HG02678 (cell line): ENCODE measurements around the gene TSC22D3.
"Not testable (repeated sequence)": the region's sequence is repeated elsewhere in the genome, so short reads cannot be mapped to it uniquely, and the experiment has no call there.

Source experiments
- ATAC-seq: cut with Tn5 transposase; IDR thresholded peaks from one replicate; pipeline ENCODE4 v1.9.1; 2021; ENCODE audit warnings: mild to moderate bottlenecking, moderate library complexity; ENCODE audit not compliant: unreplicated experiment

TSC22D3 gene

GRCh38 chrX:107713203-107713542 is 62.4 kb downstream of the TSC22D3 start:
- no peak for ATAC-seq

- ATAC-seq, result no peak
Measured at GRCh38 chrX:107712231-107713202, 63.1 kb downstream of the TSC22D3 start.

GRCh38 chrX:107711521-107712181 is 63.9 kb downstream of the TSC22D3 start:
- ATAC-seq, result no peak

- peak; percentile 91 for ATAC-seq
Measured at GRCh38 chrX:107710617-107711391, 64.8 kb downstream of the TSC22D3 start.

GRCh38 chrX:107709266-107709806 is 66.3 kb downstream of the TSC22D3 start:
- ATAC-seq, result peak; percentile 41

- ATAC-seq, result no peak
Measured at GRCh38 chrX:107708762-107709161, 66.8 kb downstream of the TSC22D3 start.

GRCh38 chrX:107707866-107708265 is 67.7 kb downstream of the TSC22D3 start:
- no peak for ATAC-seq

- no peak for ATAC-seq
Measured at GRCh38 chrX:107706309-107706708, 69.3 kb downstream of the TSC22D3 start.

- ATAC-seq, result no peak
Measured at GRCh38 chrX:107704587-107704986, 71.0 kb downstream of the TSC22D3 start.

- no peak for ATAC-seq
Measured at GRCh38 chrX:107704181-107704580, 71.4 kb downstream of the TSC22D3 start.

- peak; percentile 86 for ATAC-seq
Measured at GRCh38 chrX:107701493-107702121, 74.0 kb downstream of the TSC22D3 start.

- ATAC-seq, result no peak
Measured at GRCh38 chrX:107700790-107701189, 74.8 kb downstream of the TSC22D3 start.

GRCh38 chrX:107700317-107700774 is 75.2 kb downstream of the TSC22D3 start:
- ATAC-seq, result no peak

- no peak for ATAC-seq
Measured at GRCh38 chrX:107699616-107700015, 76.0 kb downstream of the TSC22D3 start.

- ATAC-seq, result no peak
Measured at GRCh38 chrX:107691024-107691448, 84.6 kb downstream of the TSC22D3 start.

GRCh38 chrX:107687445-107687844 is 88.1 kb downstream of the TSC22D3 start:
- no peak for ATAC-seq

- ATAC-seq, result no peak
Measured at GRCh38 chrX:107686792-107687191, 88.8 kb downstream of the TSC22D3 start.

- no peak for ATAC-seq
Measured at GRCh38 chrX:107686026-107686425, 89.6 kb downstream of the TSC22D3 start.

GRCh38 chrX:107685586-107685985 is 90.0 kb downstream of the TSC22D3 start:
- not testable (repeated sequence) for ATAC-seq

GRCh38 chrX:107684956-107685385 is 90.6 kb downstream of the TSC22D3 start:
- peak; percentile 93 for ATAC-seq
